Inflammatory macrophage treated with lipopolysaccharide for 4 hours (primary cell): ENCODE results near the gene FAHD2B.
"Not testable (repeated sequence)": the region's sequence is repeated elsewhere in the genome, so short reads cannot be mapped to it uniquely, and the experiment has no call there.

Source experiments
- DNase-seq: peaks from one replicate; pipeline ENCODE4 v3.0.0-alpha.2; 2020

The FAHD2B gene

GRCh38 chr2:97067279-97068004, 27.2 kb downstream of the FAHD2B start:
- DNase-seq = no peak

- DNase-seq = not testable (repeated sequence)
These were observed 28.7 kb downstream of the FAHD2B start for GRCh38 chr2:97066030-97066429.

- DNase-seq = not testable (repeated sequence)
These were observed 32.7 kb downstream of the FAHD2B start for GRCh38 chr2:97062020-97062419.

DNA sequence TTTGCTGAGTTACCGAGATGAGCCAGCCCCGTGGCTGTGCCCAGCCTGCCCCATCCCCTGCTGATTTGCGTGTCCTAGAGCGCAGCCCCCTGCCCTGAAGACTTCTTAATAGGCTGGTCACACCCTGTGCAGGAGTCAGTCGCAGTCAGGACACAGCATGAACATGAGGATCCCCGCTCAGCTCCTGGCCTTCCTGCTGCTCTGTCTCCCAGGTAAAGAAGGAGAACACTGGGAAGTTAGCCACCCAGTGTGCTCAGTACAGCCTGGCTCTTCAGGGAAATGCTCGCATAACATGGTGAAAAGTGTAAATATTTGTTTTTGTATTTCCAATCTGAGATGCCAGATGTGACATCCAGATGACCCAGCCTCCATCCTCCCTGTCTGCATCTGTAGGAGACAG, 34.9 kb downstream of the FAHD2B start:
- not testable (repeated sequence) for DNase-seq

GRCh38 chr2:97056150-97056549, 38.5 kb downstream of the FAHD2B start:
- DNase-seq = not testable (repeated sequence)

DNA sequence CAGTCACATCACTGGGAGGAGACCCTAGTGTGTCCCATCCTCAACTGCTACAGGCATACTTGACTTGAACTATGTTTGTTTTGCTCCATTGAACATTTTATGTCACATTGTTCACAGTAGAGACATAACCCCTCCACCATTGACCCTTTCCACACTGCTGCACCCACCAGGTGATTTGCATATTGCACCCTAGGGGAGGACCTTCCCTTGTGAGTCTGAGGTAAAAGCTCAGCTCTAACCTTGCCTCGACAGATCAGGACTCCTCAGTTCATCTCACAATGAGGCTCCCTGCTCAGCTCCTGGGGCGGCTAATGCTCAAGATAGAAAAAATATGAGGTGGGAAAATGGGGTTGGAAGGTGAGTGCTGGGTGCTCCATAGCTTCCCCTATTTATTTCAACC, 44.6 kb downstream of the FAHD2B start:
- DNase-seq = not testable (repeated sequence)

GRCh38 chr2:97048448-97048847, 46.2 kb downstream of the FAHD2B start:
- DNase-seq = not testable (repeated sequence)

DNA sequence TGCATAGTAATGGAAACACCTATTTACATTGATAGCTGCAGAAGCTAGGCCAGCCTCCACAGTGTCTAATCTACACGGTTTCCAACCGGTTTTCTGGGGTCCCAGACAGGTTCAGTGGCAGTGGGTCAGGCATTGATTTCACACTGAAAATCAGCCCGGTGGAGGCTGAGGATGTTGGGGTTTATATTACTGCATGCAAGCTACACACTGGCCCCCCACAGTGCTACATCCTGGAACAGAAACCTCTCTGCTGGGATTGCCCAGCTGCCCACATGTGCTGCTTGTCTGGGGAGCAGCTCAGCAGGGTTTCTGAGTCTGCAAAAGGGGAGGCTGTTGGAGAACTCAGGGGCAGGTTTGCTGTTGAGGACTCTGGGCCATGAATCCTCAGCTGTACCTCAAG, 48.0 kb downstream of the FAHD2B start:
- DNase-seq = not testable (repeated sequence)

- DNase-seq = not testable (repeated sequence)
These were observed 48.7 kb downstream of the FAHD2B start for GRCh38 chr2:97045895-97046499.
